C4-2B (cell line): Measurements from ENCODE around the gene BCL2L15.

Experiments
- ZFX ChIP-seq: fragments of 450-650 bp; IDR thresholded peaks from 2 replicates; pipeline ENCODE4 v1.6.1; 2017
- TF ChIP-seq, protein P1 (sequence below): fragments of 450-650 bp; conservative IDR thresholded peaks from 2 replicates; pipeline ENCODE4 v1.5.1; 2017; ENCODE audit warnings: mild to moderate bottlenecking

DNA sequence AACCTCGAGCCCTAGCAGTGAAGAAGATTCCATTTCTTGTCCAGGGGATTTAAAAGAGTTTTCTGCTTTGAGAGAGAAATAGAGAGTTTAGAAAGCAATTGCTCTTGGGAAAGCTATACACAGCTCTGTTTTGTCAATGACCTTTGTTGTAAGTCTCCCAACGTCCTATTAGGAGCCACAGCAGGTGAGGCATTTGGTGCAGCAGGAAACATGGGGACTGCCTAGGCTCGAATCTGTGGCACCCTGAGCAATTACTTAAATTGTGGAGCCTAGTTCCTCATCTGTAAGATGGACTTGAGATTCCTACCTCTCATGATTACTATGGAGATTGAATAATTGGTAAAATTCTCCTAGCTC lies 25.9 kb upstream of the BCL2L15 start:
- TF ChIP-seq, protein P1, sequence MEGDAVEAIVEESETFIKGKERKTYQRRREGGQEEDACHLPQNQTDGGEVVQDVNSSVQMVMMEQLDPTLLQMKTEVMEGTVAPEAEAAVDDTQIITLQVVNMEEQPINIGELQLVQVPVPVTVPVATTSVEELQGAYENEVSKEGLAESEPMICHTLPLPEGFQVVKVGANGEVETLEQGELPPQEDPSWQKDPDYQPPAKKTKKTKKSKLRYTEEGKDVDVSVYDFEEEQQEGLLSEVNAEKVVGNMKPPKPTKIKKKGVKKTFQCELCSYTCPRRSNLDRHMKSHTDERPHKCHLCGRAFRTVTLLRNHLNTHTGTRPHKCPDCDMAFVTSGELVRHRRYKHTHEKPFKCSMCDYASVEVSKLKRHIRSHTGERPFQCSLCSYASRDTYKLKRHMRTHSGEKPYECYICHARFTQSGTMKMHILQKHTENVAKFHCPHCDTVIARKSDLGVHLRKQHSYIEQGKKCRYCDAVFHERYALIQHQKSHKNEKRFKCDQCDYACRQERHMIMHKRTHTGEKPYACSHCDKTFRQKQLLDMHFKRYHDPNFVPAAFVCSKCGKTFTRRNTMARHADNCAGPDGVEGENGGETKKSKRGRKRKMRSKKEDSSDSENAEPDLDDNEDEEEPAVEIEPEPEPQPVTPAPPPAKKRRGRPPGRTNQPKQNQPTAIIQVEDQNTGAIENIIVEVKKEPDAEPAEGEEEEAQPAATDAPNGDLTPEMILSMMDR, result no peak
- no peak for TF ChIP-seq ZFX
